K562 (cell line): Measurements from ENCODE around the gene B4GALT1. TPM values are rescaled to one million over a fixed set of nuclear protein-coding genes. Genes with fewer than 3 reads are reported as not detected.
"Not testable (repeated sequence)": the region's sequence is repeated elsewhere in the genome, so short reads cannot be mapped to it uniquely, and the experiment has no call there.

Experiments
- ATAC-seq: fragments of 200-7000 bp; cut with Tn5 transposase; 3 replicates; pipeline ENCODE4 v1.9.1; 2020; ENCODE audit warnings: moderate library complexity
- BruUV-seq: library from RNA; stranded (reverse); fragments of 400-500 nt; replicated peaks from 2 replicates; lab custom pipeline; 2021; lab: Mats Ljungman, UMichigan
- CTCF ChIA-PET: fragments of 300-600 bp; formaldehyde crosslinking; extraction: SDS; loops from one replicate; lab custom pipeline; 2021; ENCODE audit warnings: low intra/inter-chr PET ratio; lab: Yijun Ruan, JAX
- POLR2A ChIA-PET: fragments of 300-600, 350-650 bp; sonication (Branson Sonifier 250); formaldehyde crosslinking; extraction: SDS; loops from one replicate; lab custom pipeline; 2021; ENCODE audit warnings: antibody characterized with exemption, inconsistent platforms; lab: Yijun Ruan, JAX
- DNase-seq, 4 experiments: peaks; one replicate each; pipeline versions ENCODE4 v3.0.0 to v3.0.0-alpha.2; 2011 to 2018; ENCODE audit warnings: low spot score in 3 of 4, mixed read lengths in 3 of 4; ENCODE audit errors: extremely low read depth in 1 of 4
- FAIRE-seq: peaks from 2 replicates; lab custom pipeline; 2011; peaks lifted over from hg19 to GRCh38; lab: Jason Lieb, UNC
- H2AFZ ChIP-seq: 2 replicates; pipeline ENCODE4 v1.6.0; 2011; ENCODE audit warnings: low read depth, low read length, control low read depth, inconsistent platforms
- H3K27ac ChIP-seq: fragments of 200-600 bp; 3 replicates; pipeline ENCODE4 v1.8.0; 2011; ENCODE audit warnings: low read depth, mild to moderate bottlenecking, control low read depth, inconsistent platforms, low read length, moderate library complexity, mixed read lengths; ENCODE audit errors: extremely low read depth
- H3K27me3 ChIP-seq, 2 experiments: fragments of 300-600 bp in 1 of 2; 2 replicates in 1 of 2; 3 replicates in 1 of 2; pipeline versions ENCODE4 v1.6.0 to v1.8.0; 2011; ENCODE audit warnings: inconsistent platforms in 2 of 2, low read length in 2 of 2, mild to moderate bottlenecking in 1 of 2, mixed read lengths in 1 of 2, moderate library complexity in 1 of 2; ENCODE audit not compliant: control insufficient read depth in 2 of 2, insufficient read depth in 2 of 2
- H3K36me3 ChIP-seq: fragments of 300-600 bp; 3 replicates; pipeline ENCODE4 v1.8.0; 2011; ENCODE audit warnings: mild to moderate bottlenecking, low read length, inconsistent platforms; ENCODE audit not compliant: control insufficient read depth, insufficient read depth
- H3K4me1 ChIP-seq, 2 experiments: fragments of 200-600 bp in 1 of 2; replicated peaks in 1 of 2; 2 replicates in 1 of 2; 3 replicates in 1 of 2; pipeline versions ENCODE4 v1.5.1 to v1.8.0; 2011; ENCODE audit warnings: inconsistent platforms in 2 of 2, low read length in 2 of 2, mild to moderate bottlenecking in 1 of 2, mixed read lengths in 1 of 2, moderate library complexity in 1 of 2; ENCODE audit not compliant: control insufficient read depth in 2 of 2, insufficient read depth in 2 of 2
- H3K4me2 ChIP-seq: 2 replicates; pipeline ENCODE4 v1.6.1; 2011; ENCODE audit warnings: low read length, control low read depth, inconsistent platforms, mixed read lengths; ENCODE audit not compliant: insufficient read depth
- H3K4me3 ChIP-seq: fragments of 200-600 bp; sonication (generic), shearing (Covaris generic); 2 replicates; pipeline ENCODE4 v1.5.1; 2016; ENCODE audit warnings: control low read depth, inconsistent platforms
- H3K79me2 ChIP-seq: fragments of 200-600 bp; 3 replicates; pipeline ENCODE4 v1.8.0; 2011; ENCODE audit warnings: low read length, inconsistent platforms; ENCODE audit not compliant: control insufficient read depth, insufficient read depth
- H3K9ac ChIP-seq, 2 experiments: 2 replicates each; pipeline versions ENCODE4 v1.6.0 to v1.6.1; 2011; ENCODE audit warnings: low read depth in 2 of 2, low read length in 2 of 2, control low read depth in 1 of 2, inconsistent platforms in 1 of 2, mild to moderate bottlenecking in 1 of 2, mixed read lengths in 1 of 2; ENCODE audit not compliant: insufficient read depth in 1 of 2
- H3K9me1 ChIP-seq: one replicate; pipeline ENCODE4 v1.6.0; 2011; ENCODE audit warnings: inconsistent platforms, mild to moderate bottlenecking, low read length, moderate library complexity; ENCODE audit not compliant: control insufficient read depth, insufficient read depth
- H3K9me3 ChIP-seq: replicated peaks from 2 replicates; pipeline ENCODE4 v1.5.1; 2011; ENCODE audit warnings: low read depth, low read length, inconsistent platforms; ENCODE audit not compliant: control insufficient read depth, insufficient read depth
- H4K20me1 ChIP-seq: replicated peaks from 2 replicates; pipeline ENCODE4 v1.6.1; 2011; ENCODE audit warnings: low read length, inconsistent platforms, mixed read lengths; ENCODE audit not compliant: control insufficient read depth, insufficient read depth
- EWSR1 ChIP-seq: fragments of 450-650 bp; IDR thresholded peaks from 2 replicates; pipeline ENCODE4 v1.6.1; 2018; ENCODE audit warnings: borderline replicate concordance, mild to moderate bottlenecking, low read depth, moderate library complexity; ENCODE audit not compliant: partially characterized antibody
- FOXK2 ChIP-seq, 2 experiments: fragments of 450-650 bp; IDR thresholded peaks in 1 of 2; conservative IDR thresholded peaks in 1 of 2; 2 replicates each; pipeline ENCODE4 v1.6.1; 2016; ENCODE audit warnings: low read depth in 2 of 2, mild to moderate bottlenecking in 1 of 2
- ZNF586 ChIP-seq: fragments of 450-650 bp; formaldehyde crosslinking; conservative IDR thresholded peaks from 2 replicates; pipeline ENCODE4 v1.4.0; 2020; ENCODE audit warnings: mild to moderate bottlenecking, moderate library complexity
- ZSCAN29 ChIP-seq: fragments of 450-650 bp; IDR thresholded peaks from 2 replicates; pipeline ENCODE4 v1.6.1; 2017
- WGBS: fragments of 100-300 bp; shearing (Covaris generic); methylation state at CpG from one replicate; pipeline ENCODE4 v1.1.6; 2016; ENCODE audit warnings: low coverage, mixed read lengths; ENCODE audit not compliant: insufficient coverage; ENCODE audit errors: missing lambda C conversion rate; 5-methylcytosine and 5-hydroxymethylcytosine counted together
- in situ Hi-C: fragments of 300-500 bp; cut with MboI; formaldehyde crosslinking; loops from 4 replicates; pipeline ENCODE4 v1.15.0; 2018; ENCODE audit warnings: inconsistent platforms, mixed read lengths
- intact Hi-C: fragments of 100-400 bp; cut with micrococcal nuclease; formaldehyde crosslinking; loops from 2 replicates; pipeline ENCODE4 v1.14.2; 2022
- polyA plus RNA-seq, 8 experiments: library from polyadenylated mRNA; depleted of rRNA in 4 of 8; stranded (reverse) in 5 of 8; unstranded in 3 of 8; fragments of >200 nt; fragmentation: Nextera tagmentation in 2 of 8; fragmentation: Illumina TruSeq in 1 of 8; extraction: Ambion mirVana in 2 of 8; extraction: Trizol in 1 of 8; gene quantifications; 2 replicates each; pipeline versions ENCODE4 v1.2.1 to v1.2.3, GENCODE V29; 2011 to 2014; ENCODE audit warnings: inconsistent platforms in 1 of 8, missing spikeins in 1 of 8
- total RNA-seq, 7 experiments: library from RNA; depleted of rRNA in 6 of 7; stranded (reverse); fragments of >200 nt in 6 of 7; fragmentation: Illumina TruSeq in 2 of 7; extraction: Trizol in 2 of 7; gene quantifications; 2 replicates each; pipeline versions ENCODE4 v1.2.1 to v1.2.3, GENCODE V29; 2011 to 2021; ENCODE audit warnings: low replicate concordance in 1 of 7
- TF ChIP-seq, protein P1 (sequence below): sonication (generic); formaldehyde crosslinking; IDR thresholded peaks from 2 replicates; pipeline ENCODE4 v1.8.0; 2022; ENCODE audit warnings: missing genetic modification reagents, mild to moderate bottlenecking, moderate library complexity, borderline replicate concordance

Gene B4GALT1
- total and polyA plus RNA-seq, 9 of the 15 experiments (the other 6 are each of a cell fraction or from before 2014, with no cell fraction given), result 4.1 to 26.8 (median 7.1) TPM

DNA sequence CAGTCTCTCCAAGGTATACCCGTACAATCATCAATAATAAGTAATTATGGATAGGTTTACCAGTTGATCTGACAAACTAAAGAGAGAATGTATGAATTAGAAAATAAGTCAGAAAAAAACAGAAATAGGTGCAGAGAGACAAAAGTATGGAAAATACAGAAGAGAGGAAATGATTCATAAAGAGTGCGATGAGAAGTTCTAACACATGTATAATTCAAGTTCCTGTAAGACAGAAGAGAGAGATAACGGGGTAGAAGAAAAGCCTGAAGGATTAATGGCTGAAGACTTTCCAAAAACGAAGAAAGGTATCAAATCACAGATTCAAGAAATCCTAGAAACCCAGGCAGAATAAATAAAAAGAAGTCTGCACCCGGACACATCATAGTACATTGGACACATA, 74.5 kb downstream of the B4GALT1 start:
- no peak for FAIRE-seq
- TF ChIP-seq EWSR1 (no peak), ZNF586 (CRISPR knock-in tag) (no peak), ZSCAN29 (no peak)
- TF ChIP-seq, all 486 proteins: peak for 0
- DNase-seq (no peak), ATAC-seq (no peak)
- POLR2A ChIA-PET, result no interaction called here
- no peak overlapping the region for H2AFZ ChIP-seq
- no peaks in the 10 kb centered on the region for H3K9me1 ChIP-seq
- CTCF ChIA-PET, result no interaction called here
- in situ Hi-C loops, result no loop called here
- no peak overlapping the region for H3K9ac ChIP-seq
- no peak overlapping the region for H3K27ac ChIP-seq
- H3K36me3 ChIP-seq, result no peaks in the 10 kb centered on the region
- WGBS, result 18% methylated on average over 5 of the region's 5 CpGs
- H3K4me2 ChIP-seq, result no peak overlapping the region
- no peaks in the 10 kb centered on the region for H4K20me1 ChIP-seq
- H3K27me3 ChIP-seq, result no peaks in the 10 kb centered on the region
- no peak overlapping the region for H3K4me3 ChIP-seq
- no peaks in the 10 kb centered on the region for H3K4me1 ChIP-seq
- H3K9me3 ChIP-seq, result no peaks in the 10 kb centered on the region
- H3K79me2 ChIP-seq, result no peaks in the 10 kb centered on the region
- no TSS peak for BruUV-seq
- intact Hi-C loops, result no loop called here

DNA sequence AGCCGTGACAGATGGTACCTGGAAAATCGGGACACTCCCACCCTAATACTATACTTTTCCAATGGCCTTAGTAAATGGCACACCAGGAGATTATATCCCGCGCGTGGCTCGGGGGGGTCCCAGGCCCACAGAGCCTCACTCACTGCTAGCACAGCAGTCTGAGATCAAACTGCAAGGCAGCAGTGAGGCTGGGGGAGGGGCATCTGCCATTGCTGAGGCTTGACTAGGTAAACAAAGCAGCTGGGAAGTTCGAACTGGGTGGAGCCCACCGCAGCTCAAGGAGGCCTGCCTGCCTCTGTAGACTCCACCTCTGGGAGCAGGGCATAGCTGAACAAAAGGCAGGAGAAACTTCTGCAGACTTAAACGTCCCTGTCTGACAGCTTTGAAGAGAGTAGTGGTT, 81.5 kb downstream of the B4GALT1 start:
- 41% methylated on average over 5 of the region's 9 CpGs for WGBS
- H4K20me1 ChIP-seq, in situ Hi-C loops, FAIRE-seq, BruUV-seq, H3K79me2 ChIP-seq, H3K9me1 ChIP-seq, POLR2A ChIA-PET, H3K27ac ChIP-seq, ATAC-seq, H3K4me3 ChIP-seq, intact Hi-C loops, H3K4me2 ChIP-seq, H3K27me3 ChIP-seq, DNase-seq, H3K4me1 ChIP-seq, CTCF ChIA-PET, H3K9ac ChIP-seq, H3K9me3 ChIP-seq, H3K36me3 ChIP-seq: not testable (repeated sequence)
- peak in 1 of 2 experiments; percentile 35; a peak in 1 of 4 replicates for TF ChIP-seq FOXK2 (conservative IDR thresholded peaks at IDR 0.05 in 1 of 2, IDR thresholded peaks at IDR 0.05 in 1 of 2; ENCODE audit: low read depth in 2 of 2)
- TF ChIP-seq, protein P1, sequence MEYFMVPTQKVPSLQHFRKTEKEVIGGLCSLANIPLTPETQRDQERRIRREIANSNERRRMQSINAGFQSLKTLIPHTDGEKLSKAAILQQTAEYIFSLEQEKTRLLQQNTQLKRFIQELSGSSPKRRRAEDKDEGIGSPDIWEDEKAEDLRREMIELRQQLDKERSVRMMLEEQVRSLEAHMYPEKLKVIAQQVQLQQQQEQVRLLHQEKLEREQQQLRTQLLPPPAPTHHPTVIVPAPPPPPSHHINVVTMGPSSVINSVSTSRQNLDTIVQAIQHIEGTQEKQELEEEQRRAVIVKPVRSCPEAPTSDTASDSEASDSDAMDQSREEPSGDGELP (CRISPR knock-in tag), result 0 out of 2 replicates have a peak, but pooled peaks have one; percentile 14
- peak overlapping the region; percentile 32; the same call in 1 of the 2 replicates for H2AFZ ChIP-seq
